ENCODE measurements around the gene HBEGF. TPM values are rescaled to one million over a fixed set of nuclear protein-coding genes. Genes with fewer than 3 reads are reported as not detected.

Gene HBEGF
- total RNA-seq, 4 donors from 2014 or later, result 4.7 to 17.4 (median 6.6) TPM

GRCh38 chr5:140336388-140336787, 10.0 kb downstream of the HBEGF start:
- Histone ChIP-seq H3K4me3 (no peak overlapping the region), H3K9me3 (no peaks in the 10 kb centered on the region), H3K27ac (peak overlapping the region; percentile 10 to 78 (median 66)), H3K27me3 (no peaks in the 10 kb centered on the region), H3K36me3 (peaks cover 0 to 37% of the 10 kb centered on the region in 2 donors), H3K4me1 (peaks cover 0 to 53% (median 8%) of the 10 kb centered on the region in 3 donors)
- peak; percentile 38 for ATAC-seq
- TF ChIP-seq, protein P1, sequence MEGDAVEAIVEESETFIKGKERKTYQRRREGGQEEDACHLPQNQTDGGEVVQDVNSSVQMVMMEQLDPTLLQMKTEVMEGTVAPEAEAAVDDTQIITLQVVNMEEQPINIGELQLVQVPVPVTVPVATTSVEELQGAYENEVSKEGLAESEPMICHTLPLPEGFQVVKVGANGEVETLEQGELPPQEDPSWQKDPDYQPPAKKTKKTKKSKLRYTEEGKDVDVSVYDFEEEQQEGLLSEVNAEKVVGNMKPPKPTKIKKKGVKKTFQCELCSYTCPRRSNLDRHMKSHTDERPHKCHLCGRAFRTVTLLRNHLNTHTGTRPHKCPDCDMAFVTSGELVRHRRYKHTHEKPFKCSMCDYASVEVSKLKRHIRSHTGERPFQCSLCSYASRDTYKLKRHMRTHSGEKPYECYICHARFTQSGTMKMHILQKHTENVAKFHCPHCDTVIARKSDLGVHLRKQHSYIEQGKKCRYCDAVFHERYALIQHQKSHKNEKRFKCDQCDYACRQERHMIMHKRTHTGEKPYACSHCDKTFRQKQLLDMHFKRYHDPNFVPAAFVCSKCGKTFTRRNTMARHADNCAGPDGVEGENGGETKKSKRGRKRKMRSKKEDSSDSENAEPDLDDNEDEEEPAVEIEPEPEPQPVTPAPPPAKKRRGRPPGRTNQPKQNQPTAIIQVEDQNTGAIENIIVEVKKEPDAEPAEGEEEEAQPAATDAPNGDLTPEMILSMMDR (IDR thresholded peaks at IDR 0.05), result no peak
- TF ChIP-seq POLR2A (IDR thresholded peaks at IDR 0.05) (no peak), EP300 (IDR thresholded peaks at IDR 0.05) (no peak), POLR2AphosphoS5 (IDR thresholded peaks at IDR 0.05) (peak; percentile 49)
- 40 to 50% methylated on average over 2 to 3 of the region's 5 CpGs for WGBS, 2 donors (ENCODE audit: low coverage in 1 of 2)

GRCh38 chr5:140331638-140332037, 14.8 kb downstream of the HBEGF start:
- TF ChIP-seq POLR2A (IDR thresholded peaks at IDR 0.05) (no peak), POLR2AphosphoS5 (IDR thresholded peaks at IDR 0.05) (no peak), EP300 (IDR thresholded peaks at IDR 0.05) (no peak)
- TF ChIP-seq, protein P1 (IDR thresholded peaks at IDR 0.05), result no peak
- 75% methylated on average over 1 of the region's 1 CpG; no CpG with 5 or more reads in 1 of the 2 donors for WGBS, 2 donors (ENCODE audit: low coverage in 1 of 2)

DNA sequence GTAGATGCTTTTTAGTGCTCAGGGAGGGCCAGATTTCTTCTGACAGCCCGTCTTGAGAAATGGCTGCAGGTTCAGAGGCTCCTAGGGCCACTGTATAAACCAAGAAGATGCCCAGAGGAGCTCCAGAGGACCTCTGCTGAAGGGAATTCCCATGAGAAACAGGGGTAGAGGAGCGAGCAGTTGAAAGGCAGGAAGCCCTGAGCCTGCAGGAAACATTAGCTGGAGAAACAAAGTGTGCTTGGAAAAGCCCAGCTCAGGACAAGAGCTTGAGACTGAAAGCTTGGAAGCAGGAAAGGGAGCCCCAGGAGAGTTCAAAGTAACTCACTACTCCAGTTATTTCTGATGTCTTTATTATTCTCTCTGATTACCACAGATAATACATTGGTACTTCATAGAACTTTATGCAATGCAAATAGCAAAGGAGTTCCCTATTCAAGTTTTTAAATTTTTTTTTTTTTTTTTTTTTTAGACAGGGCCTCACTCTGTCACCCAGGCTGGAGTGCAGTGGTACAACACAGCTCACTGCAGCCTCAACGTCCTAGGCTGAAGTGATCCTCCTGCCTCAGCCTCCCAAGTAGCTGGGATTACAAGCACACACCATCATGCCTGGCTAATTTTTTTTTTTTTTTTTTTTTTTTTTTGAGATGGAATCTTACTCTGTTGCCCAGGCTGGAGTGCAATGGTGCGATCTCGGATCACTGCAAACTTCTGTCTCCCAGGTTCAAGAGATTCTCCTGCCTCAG, 16.5 kb downstream of the HBEGF start:
- Histone ChIP-seq H3K4me3 (no peak overlapping the region), H3K27me3 (no peaks in the 10 kb centered on the region), H3K4me1 (peaks cover 0 to 23% (median 0%) of the 10 kb centered on the region in 3 donors), H3K36me3 (peaks cover 0 to 25% of the 10 kb centered on the region in 2 donors), H3K27ac (peak overlapping the region in 2 of 4 donors; percentile 22 to 32), H3K9me3 (no peaks in the 10 kb centered on the region)
- no peak for ATAC-seq
- TF ChIP-seq POLR2A (IDR thresholded peaks at IDR 0.05) (no peak), EP300 (IDR thresholded peaks at IDR 0.05) (no peak), POLR2AphosphoS5 (IDR thresholded peaks at IDR 0.05) (no peak)
- TF ChIP-seq, protein P1 (IDR thresholded peaks at IDR 0.05), result no peak
- whole genome bisulfite sequencing, 2 donors (ENCODE audit: low coverage in 1 of 2), result 55 to 58% methylated on average over 2 of the region's 5 CpGs

More at GRCh38 chr5:140331638-140332037, 14.8 kb downstream of the HBEGF start:
- Histone ChIP-seq H3K27ac (no peak overlapping the region), H3K36me3 (peaks cover 0 to 36% of the 10 kb centered on the region in 2 donors), H3K9me3 (no peaks in the 10 kb centered on the region), H3K4me1 (peaks cover 0 to 33% (median 7%) of the 10 kb centered on the region in 3 donors), H3K27me3 (no peaks in the 10 kb centered on the region), H3K4me3 (no peak overlapping the region)
- ATAC-seq, result no peak

- no peak for ATAC-seq
- Histone ChIP-seq H3K27me3 (no peaks in the 10 kb centered on the region), H3K4me1 (peaks cover 3 to 40% (median 12%) of the 10 kb centered on the region in 3 donors), H3K36me3 (peaks cover 0 to 8% of the 10 kb centered on the region in 2 donors), H3K4me3 (no peak overlapping the region), H3K9me3 (no peaks in the 10 kb centered on the region), H3K27ac (no peak overlapping the region)
- TF ChIP-seq, protein P1 (IDR thresholded peaks at IDR 0.05), result no peak
- no peak for TF ChIP-seq POLR2AphosphoS5 (IDR thresholded peaks at IDR 0.05)
- no peak for TF ChIP-seq POLR2A (IDR thresholded peaks at IDR 0.05)
- no peak for TF ChIP-seq EP300 (IDR thresholded peaks at IDR 0.05)
- 85 to 97% methylated on average over 6 to 7 of the region's 8 CpGs for WGBS, 2 donors (ENCODE audit: low coverage in 1 of 2)
These were observed 18.2 kb downstream of the HBEGF start for GRCh38 chr5:140328036-140328764.
